ENCODE measurements around the gene APRT. TPM values are rescaled to one million over a fixed set of nuclear protein-coding genes. Genes with fewer than 3 reads are reported as not detected.
"Not testable (repeated sequence)": the region's sequence is repeated elsewhere in the genome, so short reads cannot be mapped to it uniquely, and the experiment has no call there.

Gene APRT
- total and polyA plus RNA-seq, 10 of the 15 experiments (the other 5 are each of a cell fraction or from before 2014, with no cell fraction given): 30.6 to 495 (median 166) TPM

GRCh38 chr16:88788749-88789148 is 23.0 kb downstream of the APRT start:
- H3K4me3 ChIP-seq; H3K27ac ChIP-seq (ENCODE audit: control insufficient read depth, insufficient read depth); H3K4me2 ChIP-seq (ENCODE audit: control insufficient read depth, insufficient read depth); H3K9me3 ChIP-seq (replicated peaks; ENCODE audit: control insufficient read depth, insufficient read depth, low read length); RAD21 ChIA-PET (ENCODE audit: unreplicated experiment); H3K9ac ChIP-seq (ENCODE audit: control insufficient read depth, insufficient read depth, low read length); H3K27me3 ChIP-seq (replicated peaks in 1 of 2; ENCODE audit: control insufficient read depth in 2 of 2, insufficient read depth in 2 of 2, low read length in 1 of 2); POLR2A ChIA-PET; H2AFZ ChIP-seq (ENCODE audit: control insufficient read depth, low read depth, low read length); ATAC-seq; FAIRE-seq; H3K36me3 ChIP-seq (ENCODE audit: control insufficient read depth in 2 of 2, insufficient read depth in 2 of 2, low read length in 1 of 2); H4K20me1 ChIP-seq (ENCODE audit: control insufficient read depth, insufficient read depth); DNase-seq (ENCODE audit: low read depth, low spot score); BruUV-seq (replicated peaks); intact Hi-C loops (cut with micrococcal nuclease; ENCODE audit: unreplicated experiment): not testable (repeated sequence)
- ChIA-PET CTCF (interaction anchor here (1.0 kb wide), 1 partner anchor 378 kb away, joined by 3 read pairs; no protein-coding TSS in a partner anchor), SMC1A (ENCODE audit: uncharacterized antibody, unreplicated experiment) (interaction anchor here (1.5 kb wide), 1 partner anchor 8 kb away, joined by 5 read pairs; no protein-coding TSS in a partner anchor)
- Histone ChIP-seq H3K79me2 (ENCODE audit: control insufficient read depth, insufficient read depth, low read length) (peaks cover 16% of the 10 kb centered on the region), H3K4me1 (ENCODE audit: control insufficient read depth, insufficient read depth, low read length) (peaks cover 19% of the 10 kb centered on the region)
- in situ Hi-C loops (cut with MboI): loop anchor here (10.0 kb wide), 1 partner anchor 334 kb away; the partner anchor contains the start of gene ZFPM1
- WGBS (ENCODE audit: insufficient coverage, insufficient replicate concordance, low lambda C conversion rate, missing lambda C conversion rate): 98% methylated on average over 8 of the region's 8 CpGs

- Histone ChIP-seq H3K4me2 (ENCODE audit: control insufficient read depth, insufficient read depth) (no peak overlapping the region), H2AFZ (ENCODE audit: control insufficient read depth, low read depth, low read length) (no peak overlapping the region), H3K27ac (ENCODE audit: control insufficient read depth, insufficient read depth) (no peak overlapping the region), H3K9me3 (replicated peaks; ENCODE audit: control insufficient read depth, insufficient read depth, low read length) (no peaks in the 10 kb centered on the region), H3K36me3 (ENCODE audit: control insufficient read depth in 2 of 2, insufficient read depth in 2 of 2, low read length in 1 of 2) (no peaks in the 10 kb centered on the region), H4K20me1 (ENCODE audit: control insufficient read depth, insufficient read depth) (no peaks in the 10 kb centered on the region; the same call in 1 of the 2 replicates), H3K4me3 (no peak overlapping the region), H3K79me2 (ENCODE audit: control insufficient read depth, insufficient read depth, low read length) (peaks cover 26% of the 10 kb centered on the region), H3K4me1 (ENCODE audit: control insufficient read depth, insufficient read depth, low read length) (peaks cover 16% of the 10 kb centered on the region), H3K9ac (ENCODE audit: control insufficient read depth, insufficient read depth, low read length) (no peak overlapping the region), H3K27me3 (replicated peaks in 1 of 2; ENCODE audit: control insufficient read depth in 2 of 2, insufficient read depth in 2 of 2, low read length in 1 of 2) (no peaks in the 10 kb centered on the region)
- RAD21 ChIA-PET (ENCODE audit: unreplicated experiment): interaction anchor here (1.0 to 1.9 kb wide), 2 partner anchors 12 to 50 kb away, joined by 3 to 6 read pairs; no protein-coding TSS in a partner anchor
- ATAC-seq: no peak
- POLR2A ChIA-PET: no interaction called here
- SMC1A ChIA-PET (ENCODE audit: uncharacterized antibody, unreplicated experiment): interaction anchor here (1.8 kb wide), 2 partner anchors 23 to 50 kb away, joined by 4 to 6 read pairs; no protein-coding TSS in a partner anchor
- no peak for DNase-seq (ENCODE audit: low read depth, low spot score)
- intact Hi-C loops (cut with micrococcal nuclease; ENCODE audit: unreplicated experiment): no loop called here
- BruUV-seq (replicated peaks): no TSS peak
- FAIRE-seq: no peak
- WGBS (ENCODE audit: insufficient coverage, insufficient replicate concordance, low lambda C conversion rate, missing lambda C conversion rate): 75% methylated on average over 11 of the region's 11 CpGs
- in situ Hi-C loops (cut with MboI): loop anchor here (10.0 kb wide), 1 partner anchor 333 kb away; the partner anchor contains the start of gene ZFPM1
- CTCF ChIA-PET: interaction anchor here (1.0 to 1.7 kb wide), 4 partner anchors 13 to 379 kb away, joined by 3 to 5 read pairs (median 4); no protein-coding TSS in a partner anchor
- TF ChIP-seq ZBED1 (IDR thresholded peaks at IDR 0.05; ENCODE audit: borderline replicate concordance): no peak
- no peak for TF ChIP-seq RFX5 (IDR thresholded peaks at IDR 0.05; ENCODE audit: low read depth, low read length)
- TF ChIP-seq PRDM15 (CRISPR knock-in tag; IDR thresholded peaks at IDR 0.05): no peak
- TF ChIP-seq CHD4 (IDR thresholded peaks at IDR 0.05): no peak
- TF ChIP-seq SP1 (IDR thresholded peaks at IDR 0.05; ENCODE audit: low read depth, low read length): no peak
- no peak for TF ChIP-seq SMAD1 (IDR thresholded peaks at IDR 0.05; ENCODE audit: low read depth, partially characterized antibody)
- TF ChIP-seq BCL11A (IDR thresholded peaks at IDR 0.05; ENCODE audit: low read depth, low read length): no peak
- TF ChIP-seq HDGF (IDR thresholded peaks at IDR 0.05): no peak
- no peak for TF ChIP-seq BCL3 (IDR thresholded peaks at IDR 0.05; ENCODE audit: borderline replicate concordance, insufficient read depth, low read depth, low read length, poor library complexity, severe bottlenecking)
- no peak for TF ChIP-seq ESRRA (IDR thresholded peaks at IDR 0.05; ENCODE audit: low read length)
These were observed 24.0 kb downstream of the APRT start for GRCh38 chr16:88787579-88788314.

All from GM12878 (cell line).